ENCODE results near the gene SAP30L.
A peak's percentile ranks its signal among the peaks of the same experiment; 100 is the strongest.

The SAP30L gene

DNA sequence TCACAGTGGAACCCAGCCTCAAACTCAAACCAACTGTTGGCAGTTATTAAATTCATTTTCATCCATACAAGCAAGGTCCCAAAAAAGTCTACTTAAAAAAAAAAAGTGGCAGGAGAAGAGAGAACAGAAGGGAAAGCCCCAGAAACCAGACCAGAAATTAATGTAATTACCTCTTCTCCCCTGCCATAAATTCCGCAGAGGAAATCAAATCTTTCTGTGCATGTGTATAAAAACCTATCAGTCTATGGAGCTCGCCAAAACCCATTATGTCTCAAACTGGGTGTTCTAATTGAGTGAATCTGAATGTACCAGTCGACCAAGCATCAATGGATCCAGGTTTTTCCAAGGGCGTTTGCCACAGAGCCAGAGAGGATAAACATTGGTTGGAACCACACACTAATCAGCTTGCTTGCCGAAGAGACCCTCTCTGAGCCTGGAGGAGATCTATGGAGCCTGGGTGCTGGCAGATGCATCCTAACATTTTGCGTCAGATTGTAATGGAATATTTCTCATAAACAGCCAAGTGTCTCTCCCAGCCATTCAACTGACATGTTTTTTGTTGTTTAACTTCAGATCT, 40.1 kb downstream of the SAP30L start:
- H3K36me3 ChIP-seq (ENCODE audit: control insufficient read depth, insufficient read depth, low read length) = no peaks in the 10 kb centered on the region
- peaks cover 22% of the 10 kb centered on the region for H3K4me1 ChIP-seq (ENCODE audit: control insufficient read depth, insufficient read depth, low read length)
- H3K9ac ChIP-seq (ENCODE audit: low read depth, low read length) = no peak overlapping the region
- no peak overlapping the region for H3K4me3 ChIP-seq (ENCODE audit: low read depth, low read length)
- H3K27me3 ChIP-seq (ENCODE audit: control insufficient read depth, insufficient read depth, low read length) = peaks cover 86% of the 10 kb centered on the region
- H3K9me3 ChIP-seq (ENCODE audit: control insufficient read depth, insufficient read depth, low read length) = no peaks in the 10 kb centered on the region

DNA sequence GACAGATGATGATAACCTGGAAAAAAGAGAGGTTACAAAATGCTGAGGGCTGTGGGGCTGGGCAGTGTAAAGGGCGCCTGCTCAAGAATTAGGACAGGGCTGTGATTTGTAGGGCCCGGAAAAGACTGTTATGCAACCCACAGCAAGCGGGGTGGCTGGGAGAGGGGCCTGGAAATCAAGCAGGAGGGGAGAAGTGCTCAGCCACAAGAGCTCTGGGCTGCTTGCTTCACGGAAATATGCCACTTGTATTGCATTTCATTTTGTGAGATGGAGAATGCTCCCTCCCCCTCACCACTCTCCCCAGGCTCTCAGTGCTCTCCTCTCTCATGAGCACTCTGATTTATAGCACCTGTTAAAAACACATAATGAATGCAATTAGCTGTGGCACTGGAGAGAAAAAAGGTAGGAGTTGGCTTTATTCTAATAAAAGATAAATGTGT, 40.6 kb downstream of the SAP30L start:
- no peaks in the 10 kb centered on the region for H3K9me3 ChIP-seq (ENCODE audit: control insufficient read depth, insufficient read depth, low read length)
- H3K27me3 ChIP-seq (ENCODE audit: control insufficient read depth, insufficient read depth, low read length) = peaks cover 81% of the 10 kb centered on the region
- no peaks in the 10 kb centered on the region for H3K36me3 ChIP-seq (ENCODE audit: control insufficient read depth, insufficient read depth, low read length)
- peak overlapping the region; percentile 3 for H3K4me3 ChIP-seq (ENCODE audit: low read depth, low read length)
- peaks cover 22% of the 10 kb centered on the region for H3K4me1 ChIP-seq (ENCODE audit: control insufficient read depth, insufficient read depth, low read length)
- no peak overlapping the region for H3K9ac ChIP-seq (ENCODE audit: low read depth, low read length)

DNA sequence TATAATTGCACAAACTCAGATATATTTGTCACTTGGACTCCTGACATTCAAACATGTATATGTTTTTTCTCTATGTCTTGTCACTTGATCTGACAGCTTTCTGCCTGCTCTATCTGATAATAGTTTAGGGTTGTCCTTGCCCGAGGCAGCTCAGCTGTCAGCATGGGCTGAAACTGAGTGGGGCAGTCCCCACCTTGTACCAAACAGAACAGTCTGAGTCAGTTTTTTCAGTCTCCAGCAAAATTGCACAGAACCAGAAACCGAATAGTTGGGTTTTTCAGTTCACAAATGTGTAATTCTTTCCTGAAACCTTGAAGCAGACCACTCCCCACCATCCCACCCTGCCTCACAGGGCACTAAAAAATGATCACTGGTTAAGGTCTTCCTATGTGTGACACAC, 41.7 kb downstream of the SAP30L start:
- H3K9me3 ChIP-seq (ENCODE audit: control insufficient read depth, insufficient read depth, low read length) = no peaks in the 10 kb centered on the region
- H3K4me3 ChIP-seq (ENCODE audit: low read depth, low read length) = no peak overlapping the region
- H3K27me3 ChIP-seq (ENCODE audit: control insufficient read depth, insufficient read depth, low read length) = peaks cover 79% of the 10 kb centered on the region
- H3K9ac ChIP-seq (ENCODE audit: low read depth, low read length) = no peak overlapping the region
- H3K4me1 ChIP-seq (ENCODE audit: control insufficient read depth, insufficient read depth, low read length) = peaks cover 19% of the 10 kb centered on the region
- H3K36me3 ChIP-seq (ENCODE audit: control insufficient read depth, insufficient read depth, low read length) = no peaks in the 10 kb centered on the region

- peaks cover under 1% of the 10 kb centered on the region for H3K4me1 ChIP-seq (ENCODE audit: control insufficient read depth, insufficient read depth, low read length)
- peaks cover 60% of the 10 kb centered on the region for H3K27me3 ChIP-seq (ENCODE audit: control insufficient read depth, insufficient read depth, low read length)
- H3K4me3 ChIP-seq (ENCODE audit: low read depth, low read length) = no peak overlapping the region
- H3K36me3 ChIP-seq (ENCODE audit: control insufficient read depth, insufficient read depth, low read length) = no peaks in the 10 kb centered on the region
- no peaks in the 10 kb centered on the region for H3K9me3 ChIP-seq (ENCODE audit: control insufficient read depth, insufficient read depth, low read length)
- H3K9ac ChIP-seq (ENCODE audit: low read depth, low read length) = no peak overlapping the region
These were observed 46.1 kb downstream of the SAP30L start for GRCh38 chr5:154491941-154492340.

DNA sequence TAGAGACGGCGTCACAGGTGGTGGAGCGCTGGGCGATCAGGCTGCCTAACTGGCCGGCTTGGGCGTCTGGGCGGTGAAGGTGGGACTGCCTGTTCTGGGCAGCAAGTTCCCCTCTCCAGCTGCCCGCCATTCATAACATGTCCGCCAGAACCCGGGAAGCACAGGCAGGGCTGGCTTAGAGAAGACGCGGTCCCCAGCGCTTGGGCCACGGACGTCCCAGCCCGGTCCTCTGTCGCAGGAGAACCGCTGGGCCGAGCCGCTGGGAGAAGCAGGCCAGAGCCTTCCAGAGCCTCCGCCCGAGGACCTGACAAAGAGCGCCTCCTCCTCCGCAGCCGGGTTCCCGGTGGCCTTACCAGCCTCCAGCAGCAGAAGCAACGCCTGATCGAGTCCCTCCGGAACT, 47.5 kb downstream of the SAP30L start:
- no peak overlapping the region for H3K9ac ChIP-seq (ENCODE audit: low read depth, low read length)
- no peaks in the 10 kb centered on the region for H3K9me3 ChIP-seq (ENCODE audit: control insufficient read depth, insufficient read depth, low read length)
- peak overlapping the region; percentile 33 for H3K4me3 ChIP-seq (ENCODE audit: low read depth, low read length)
- H3K36me3 ChIP-seq (ENCODE audit: control insufficient read depth, insufficient read depth, low read length) = no peaks in the 10 kb centered on the region
- peaks cover 48% of the 10 kb centered on the region for H3K27me3 ChIP-seq (ENCODE audit: control insufficient read depth, insufficient read depth, low read length)
- H3K4me1 ChIP-seq (ENCODE audit: control insufficient read depth, insufficient read depth, low read length) = no peaks in the 10 kb centered on the region

GRCh38 chr5:154494036-154494435, 48.2 kb downstream of the SAP30L start:
- no peaks in the 10 kb centered on the region for H3K4me1 ChIP-seq (ENCODE audit: control insufficient read depth, insufficient read depth, low read length)
- peaks cover 44% of the 10 kb centered on the region for H3K27me3 ChIP-seq (ENCODE audit: control insufficient read depth, insufficient read depth, low read length)
- no peak overlapping the region for H3K4me3 ChIP-seq (ENCODE audit: low read depth, low read length)
- no peaks in the 10 kb centered on the region for H3K9me3 ChIP-seq (ENCODE audit: control insufficient read depth, insufficient read depth, low read length)
- no peak overlapping the region for H3K9ac ChIP-seq (ENCODE audit: low read depth, low read length)
- H3K36me3 ChIP-seq (ENCODE audit: control insufficient read depth, insufficient read depth, low read length) = no peaks in the 10 kb centered on the region

GRCh38 chr5:154498591-154498990, 52.8 kb downstream of the SAP30L start:
- Histone ChIP-seq H3K9me3 (ENCODE audit: control insufficient read depth, insufficient read depth, low read length) (no peaks in the 10 kb centered on the region), H3K4me1 (ENCODE audit: control insufficient read depth, insufficient read depth, low read length) (peaks cover 7% of the 10 kb centered on the region), H3K36me3 (ENCODE audit: control insufficient read depth, insufficient read depth, low read length) (no peaks in the 10 kb centered on the region), H3K9ac (ENCODE audit: low read depth, low read length) (no peak overlapping the region), H3K27me3 (ENCODE audit: control insufficient read depth, insufficient read depth, low read length) (peaks cover 19% of the 10 kb centered on the region), H3K4me3 (ENCODE audit: low read depth, low read length) (no peak overlapping the region)

DNA sequence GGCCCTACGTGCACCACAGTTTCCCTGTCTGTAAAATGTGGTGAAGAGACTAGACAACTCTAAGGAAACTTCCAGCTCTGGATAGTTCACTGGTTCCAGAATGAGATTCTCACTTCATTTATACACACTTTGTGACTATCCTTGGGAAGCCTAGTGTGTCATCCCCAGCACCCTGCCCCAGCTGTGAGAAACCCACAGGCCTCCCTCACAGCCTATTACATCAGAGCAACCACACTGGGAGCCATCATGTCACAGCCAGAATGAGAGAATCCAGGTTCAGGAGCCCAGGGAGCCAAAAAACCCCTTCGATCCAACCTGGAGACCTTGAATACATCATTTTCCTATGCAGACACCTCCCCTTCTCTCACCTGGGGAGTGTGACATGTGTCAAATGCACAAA, 53.2 kb downstream of the SAP30L start:
- no peak overlapping the region for H3K4me3 ChIP-seq (ENCODE audit: low read depth, low read length)

DNA sequence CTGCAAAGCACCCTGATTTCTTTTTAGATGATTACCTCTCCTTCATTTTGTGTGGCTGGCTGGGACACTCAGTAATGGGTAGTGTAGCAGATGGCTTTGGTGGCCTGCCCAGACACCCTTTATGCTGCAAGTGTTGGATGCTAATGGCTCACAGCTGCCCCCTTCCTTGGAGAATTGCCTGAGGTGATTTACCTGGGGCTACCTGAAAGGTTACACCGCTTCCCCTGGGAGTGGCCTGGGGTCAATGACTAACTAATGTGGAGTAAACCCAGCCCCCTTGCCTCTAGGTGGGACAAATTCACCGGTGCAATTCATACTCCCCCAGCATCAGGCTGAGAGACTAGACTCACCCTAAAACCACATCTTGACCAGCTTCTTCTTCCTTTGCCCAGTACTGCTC, 55.8 kb downstream of the SAP30L start:
- Histone ChIP-seq H3K4me1 (ENCODE audit: control insufficient read depth, insufficient read depth, low read length) (peaks cover 7% of the 10 kb centered on the region), H3K4me3 (ENCODE audit: low read depth, low read length) (no peak overlapping the region), H3K9me3 (ENCODE audit: control insufficient read depth, insufficient read depth, low read length) (no peaks in the 10 kb centered on the region), H3K27me3 (ENCODE audit: control insufficient read depth, insufficient read depth, low read length) (no peaks in the 10 kb centered on the region), H3K36me3 (ENCODE audit: control insufficient read depth, insufficient read depth, low read length) (no peaks in the 10 kb centered on the region), H3K9ac (ENCODE audit: low read depth, low read length) (no peak overlapping the region)

More for the DNA sequence above, 53.2 kb downstream of the SAP30L start:
- Histone ChIP-seq H3K9me3 (ENCODE audit: control insufficient read depth, insufficient read depth, low read length) (no peaks in the 10 kb centered on the region), H3K27me3 (ENCODE audit: control insufficient read depth, insufficient read depth, low read length) (peaks cover 15% of the 10 kb centered on the region), H3K36me3 (ENCODE audit: control insufficient read depth, insufficient read depth, low read length) (no peaks in the 10 kb centered on the region), H3K4me1 (ENCODE audit: control insufficient read depth, insufficient read depth, low read length) (peaks cover 7% of the 10 kb centered on the region), H3K9ac (ENCODE audit: low read depth, low read length) (no peak overlapping the region)

GRCh38 chr5:154502180-154502579, 56.4 kb downstream of the SAP30L start:
- H3K9ac ChIP-seq (ENCODE audit: low read depth, low read length) = no peak overlapping the region
- no peaks in the 10 kb centered on the region for H3K36me3 ChIP-seq (ENCODE audit: control insufficient read depth, insufficient read depth, low read length)
- no peak overlapping the region for H3K4me3 ChIP-seq (ENCODE audit: low read depth, low read length)
- peaks cover 7% of the 10 kb centered on the region for H3K4me1 ChIP-seq (ENCODE audit: control insufficient read depth, insufficient read depth, low read length)
- no peaks in the 10 kb centered on the region for H3K27me3 ChIP-seq (ENCODE audit: control insufficient read depth, insufficient read depth, low read length)
- H3K9me3 ChIP-seq (ENCODE audit: control insufficient read depth, insufficient read depth, low read length) = no peaks in the 10 kb centered on the region

- Histone ChIP-seq H3K9me3 (ENCODE audit: control insufficient read depth, insufficient read depth, low read length) (no peaks in the 10 kb centered on the region), H3K27me3 (ENCODE audit: control insufficient read depth, insufficient read depth, low read length) (no peaks in the 10 kb centered on the region), H3K36me3 (ENCODE audit: control insufficient read depth, insufficient read depth, low read length) (no peaks in the 10 kb centered on the region), H3K9ac (ENCODE audit: low read depth, low read length) (no peak overlapping the region), H3K4me1 (ENCODE audit: control insufficient read depth, insufficient read depth, low read length) (peaks cover 7% of the 10 kb centered on the region), H3K4me3 (ENCODE audit: low read depth, low read length) (no peak overlapping the region)
These were observed 57.9 kb downstream of the SAP30L start for GRCh38 chr5:154503698-154504039.

DNA sequence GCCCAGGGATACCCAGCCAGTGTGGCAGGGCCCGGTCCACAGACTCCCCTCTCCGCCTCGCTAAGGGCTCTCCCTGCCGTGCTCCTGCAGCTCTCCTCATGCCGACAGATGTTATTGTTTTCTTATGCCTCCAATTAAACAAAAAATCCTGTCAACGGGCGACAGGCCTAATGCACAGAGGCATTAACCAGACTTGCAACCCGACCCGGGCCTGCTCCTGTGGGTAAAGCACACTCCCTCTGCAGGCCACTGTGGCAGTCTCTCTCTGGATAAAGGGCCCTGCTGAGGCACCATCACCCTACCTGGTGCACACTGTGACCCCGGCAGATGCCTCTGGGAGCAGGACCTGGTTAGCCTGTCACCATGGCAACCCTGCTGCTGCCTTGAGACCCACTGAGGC, 59.8 kb downstream of the SAP30L start:
- H3K9ac ChIP-seq (ENCODE audit: low read depth, low read length) = no peak overlapping the region
- H3K4me3 ChIP-seq (ENCODE audit: low read depth, low read length) = no peak overlapping the region
- H3K4me1 ChIP-seq (ENCODE audit: control insufficient read depth, insufficient read depth, low read length) = peaks cover 7% of the 10 kb centered on the region
- no peaks in the 10 kb centered on the region for H3K27me3 ChIP-seq (ENCODE audit: control insufficient read depth, insufficient read depth, low read length)
- no peaks in the 10 kb centered on the region for H3K36me3 ChIP-seq (ENCODE audit: control insufficient read depth, insufficient read depth, low read length)
- no peaks in the 10 kb centered on the region for H3K9me3 ChIP-seq (ENCODE audit: control insufficient read depth, insufficient read depth, low read length)

Measured in iPS-15b (cell line).